ENCODE measurements around the gene ABCB10. TPM values are rescaled to one million over a fixed set of nuclear protein-coding genes. Genes with fewer than 3 reads are reported as not detected.
"Not testable (repeated sequence)": the region's sequence is repeated elsewhere in the genome, so short reads cannot be mapped to it uniquely, and the experiment has no call there.

The ABCB10 gene
- total and polyA plus RNA-seq, 5 experiments from 2014 or later = 5.1 to 20.5 (median 12.8) TPM

DNA sequence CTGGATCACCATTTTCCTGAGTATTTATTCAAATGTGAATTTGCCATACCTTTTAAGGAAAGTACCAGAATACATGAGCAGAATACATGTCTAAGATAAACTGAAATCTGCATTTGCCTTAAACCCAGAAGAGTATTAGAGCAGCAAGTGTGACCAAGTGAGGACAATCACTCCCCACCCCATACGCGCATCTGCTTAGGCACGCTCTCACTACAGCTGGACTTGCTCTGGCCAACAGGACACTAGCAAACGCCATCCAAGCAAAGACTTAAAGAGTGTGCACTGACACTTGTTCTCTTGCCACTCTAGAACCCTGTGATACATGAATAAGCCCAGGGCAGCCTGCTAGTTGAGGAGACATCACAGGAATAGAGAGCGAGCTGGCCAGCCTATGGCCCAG is 76.0 kb downstream of the ABCB10 start:
- no peak for DNase-seq
- Mint-ChIP-seq H3K4me1 (peaks cover 3 to 40% (median 14%) of the 10 kb centered on the region in 4 donors), H3K27me3 (no peaks in the 10 kb centered on the region), H3K9me3 (no peaks in the 10 kb centered on the region), H3K36me3 (peaks cover 19 to 90% (median 34%) of the 10 kb centered on the region in 3 donors), H3K4me3 (no peak overlapping the region), H3K27ac (peak overlapping the region in 2 of 10 donors; percentile 12 to 68)
- no peak for ATAC-seq
- POLR2A ChIA-PET = no interaction called here

DNA sequence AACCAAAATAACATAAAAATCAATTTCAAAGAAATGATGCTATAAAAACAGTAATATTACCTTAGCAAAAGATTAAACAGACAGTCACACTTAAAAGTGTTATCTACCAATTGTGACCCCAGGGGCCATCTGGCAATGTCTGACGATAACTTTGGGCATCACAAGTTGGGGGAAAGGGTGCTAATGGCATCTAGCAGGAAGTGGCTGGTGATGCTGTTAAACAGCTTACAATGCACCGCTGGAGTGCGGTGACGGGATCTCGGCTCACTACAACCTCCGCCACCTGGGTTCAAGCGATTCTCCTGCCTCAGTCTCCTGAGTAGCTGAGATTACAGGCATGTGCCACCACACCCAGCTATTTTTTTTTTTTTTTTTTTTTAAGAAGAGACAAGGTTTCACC is 78.0 kb downstream of the ABCB10 start:
- peak overlapping the region in 1 of 10 donors; percentile 16 for H3K4me3 Mint-ChIP-seq
- peaks cover 20 to 91% (median 32%) of the 10 kb centered on the region in 3 donors for H3K36me3 Mint-ChIP-seq
- H3K9me3 Mint-ChIP-seq = no peaks in the 10 kb centered on the region
- peaks cover 3 to 40% (median 14%) of the 10 kb centered on the region in 4 donors for H3K4me1 Mint-ChIP-seq
- peak overlapping the region in 1 of 10 donors; percentile 33 for H3K27ac Mint-ChIP-seq
- H3K27me3 Mint-ChIP-seq = no peaks in the 10 kb centered on the region
- POLR2A ChIA-PET = no interaction called here
- DNase-seq (no peak), ATAC-seq (no peak)

DNA sequence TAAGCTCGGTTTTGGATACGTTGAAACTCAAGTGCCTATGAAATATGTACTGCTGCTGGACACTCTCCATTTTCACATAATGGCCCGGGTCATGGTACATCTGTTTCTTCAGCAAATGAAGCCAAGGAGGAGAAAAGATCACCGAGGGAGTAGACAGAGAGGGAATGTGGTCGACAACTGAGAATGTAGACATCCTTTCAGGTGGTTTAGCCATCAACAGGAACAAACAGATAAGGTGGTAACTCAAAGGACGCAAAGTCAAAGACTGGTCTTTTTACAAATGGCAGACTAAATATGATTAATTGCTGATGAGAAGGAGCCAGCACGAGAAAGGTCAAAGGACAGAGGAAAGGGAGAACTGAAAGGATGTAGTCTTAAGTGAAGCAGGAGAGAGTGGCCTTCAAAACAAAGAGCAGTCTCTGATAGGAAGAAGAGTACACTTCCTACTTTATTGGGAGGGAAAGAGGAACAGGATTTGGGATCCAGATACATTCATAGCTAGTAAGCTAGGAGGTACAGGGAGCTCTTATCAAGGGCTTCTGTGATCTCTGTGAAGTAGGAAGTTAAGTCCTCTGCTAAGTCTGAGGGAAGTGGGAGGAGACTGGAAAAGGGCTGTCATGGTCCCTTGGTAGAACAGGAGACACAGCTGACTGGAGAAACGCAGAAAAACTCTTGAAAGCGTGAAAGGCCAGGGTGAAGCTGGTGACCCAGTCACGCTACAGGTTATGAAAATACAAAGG is 78.7 kb downstream of the ABCB10 start:
- peak in 1 of 2 donors; percentile 47 for ATAC-seq
- H3K4me1 Mint-ChIP-seq = peaks cover 3 to 40% (median 14%) of the 10 kb centered on the region in 4 donors
- H3K27me3 Mint-ChIP-seq = no peaks in the 10 kb centered on the region
- no peaks in the 10 kb centered on the region for H3K9me3 Mint-ChIP-seq
- peak in 1 of 10 donors; percentile 5 for DNase-seq
- H3K27ac Mint-ChIP-seq = peak overlapping the region in 4 of 10 donors; percentile 6 to 71 (median 29)
- peaks cover 19 to 90% (median 31%) of the 10 kb centered on the region in 3 donors for H3K36me3 Mint-ChIP-seq
- peak overlapping the region in 1 of 10 donors; percentile 16 for H3K4me3 Mint-ChIP-seq
- POLR2A ChIA-PET = no interaction called here

DNA sequence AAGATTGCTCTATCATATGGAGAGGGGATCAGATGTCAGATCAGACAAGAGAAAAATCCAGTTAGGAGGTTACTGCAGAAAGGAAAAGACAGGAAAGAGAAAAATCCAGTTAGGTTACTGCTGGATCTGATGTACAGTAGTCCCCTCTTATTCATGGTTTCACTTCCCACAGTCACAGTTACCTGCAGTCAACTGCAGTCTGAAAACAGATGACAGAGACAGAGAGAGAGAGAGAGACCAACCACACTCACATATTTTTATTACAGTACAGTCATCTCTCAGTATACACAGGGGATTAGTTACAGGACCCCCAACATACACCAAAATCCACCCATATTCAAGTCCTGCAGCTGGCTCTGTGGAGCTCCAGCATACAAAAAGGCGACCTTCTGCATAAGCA is 79.7 kb downstream of the ABCB10 start:
- no peak for DNase-seq
- POLR2A ChIA-PET = no interaction called here
- Mint-ChIP-seq H3K27ac (peak overlapping the region in 3 of 10 donors; percentile 18 to 63 (median 18)), H3K36me3 (peaks cover 28 to 93% (median 34%) of the 10 kb centered on the region in 3 donors), H3K27me3 (no peaks in the 10 kb centered on the region), H3K4me1 (peaks cover 3 to 40% (median 15%) of the 10 kb centered on the region in 4 donors), H3K4me3 (no peak overlapping the region), H3K9me3 (no peaks in the 10 kb centered on the region)
- ATAC-seq = no peak

DNA sequence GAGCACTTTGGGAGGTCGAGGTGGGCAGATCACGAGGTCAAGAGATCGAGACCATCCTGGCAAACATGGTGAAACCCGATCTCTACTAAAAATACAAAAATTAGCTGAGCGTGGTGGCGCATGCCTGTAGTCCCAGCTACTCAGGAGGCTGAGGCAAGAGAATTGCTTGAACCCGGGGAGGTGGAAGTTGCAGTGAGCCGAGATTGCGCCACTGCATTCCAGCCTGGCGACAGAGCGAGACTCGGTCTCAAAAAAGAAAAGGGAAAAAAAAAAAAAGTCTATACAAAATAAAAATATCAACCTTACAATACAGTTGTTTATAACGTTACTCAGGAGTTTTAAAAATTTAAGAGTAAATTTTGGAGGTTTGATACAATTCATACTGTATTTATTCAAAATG is 82.6 kb downstream of the ABCB10 start:
- POLR2A ChIA-PET, H3K9me3 Mint-ChIP-seq, H3K4me3 Mint-ChIP-seq, H3K27me3 Mint-ChIP-seq, ATAC-seq, DNase-seq, H3K27ac Mint-ChIP-seq: not testable (repeated sequence)
- peaks cover 1 to 25% (median 10%) of the 10 kb centered on the region in 4 donors for H3K4me1 Mint-ChIP-seq
- H3K36me3 Mint-ChIP-seq = peaks cover 28 to 87% (median 37%) of the 10 kb centered on the region in 3 donors

DNA sequence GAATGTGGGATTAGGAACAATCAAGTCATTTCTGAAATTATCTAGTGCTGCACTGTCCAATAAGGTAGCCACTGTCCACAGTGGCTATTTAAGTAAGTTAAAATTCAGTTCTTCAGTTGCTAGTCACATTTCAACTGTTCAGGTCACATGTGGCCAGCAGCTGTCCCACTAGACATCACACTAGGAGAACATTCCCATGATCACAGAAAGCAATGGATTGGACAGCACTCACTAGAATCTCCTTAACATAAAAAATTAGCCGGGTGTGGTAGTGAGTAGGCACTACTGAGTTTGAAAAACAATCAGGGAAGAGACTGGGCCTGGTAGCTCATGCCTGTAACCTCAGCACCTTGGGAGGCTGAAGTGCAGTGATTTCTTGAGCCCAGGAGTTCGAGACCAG is 84.0 kb downstream of the ABCB10 start:
- Mint-ChIP-seq H3K27ac (no peak overlapping the region), H3K4me3 (no peak overlapping the region), H3K9me3 (no peaks in the 10 kb centered on the region), H3K4me1 (peaks cover 4 to 12% (median 6%) of the 10 kb centered on the region in 4 donors), H3K36me3 (peaks cover 23 to 87% (median 43%) of the 10 kb centered on the region in 3 donors), H3K27me3 (no peaks in the 10 kb centered on the region)
- ATAC-seq (no peak), DNase-seq (no peak)
- POLR2A ChIA-PET = no interaction called here

DNA sequence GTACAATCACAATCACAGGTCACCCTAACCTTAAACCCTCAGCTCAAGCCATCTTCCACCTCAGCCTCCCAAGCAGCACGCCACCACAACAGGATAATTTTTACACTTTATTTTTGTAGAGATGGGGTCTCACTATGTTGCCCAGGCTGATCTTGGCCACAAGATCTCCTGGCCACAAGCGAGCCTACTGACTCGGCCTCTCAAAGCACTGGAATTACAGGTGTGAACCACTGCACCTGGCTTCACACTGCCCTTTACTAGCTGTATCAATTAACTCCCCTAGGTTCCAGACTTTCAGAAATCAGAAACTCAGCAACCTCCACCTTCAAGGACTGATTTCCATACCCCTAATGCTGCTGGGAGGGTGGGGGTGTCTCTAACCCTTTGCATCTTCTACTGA is 87.3 kb downstream of the ABCB10 start:
- DNase-seq = no peak
- H3K4me1 Mint-ChIP-seq = peaks cover 0 to 4% (median 2%) of the 10 kb centered on the region in 4 donors
- H3K9me3 Mint-ChIP-seq = no peaks in the 10 kb centered on the region
- POLR2A ChIA-PET = no interaction called here
- ATAC-seq = no peak
- no peak overlapping the region for H3K4me3 Mint-ChIP-seq
- H3K27ac Mint-ChIP-seq = peak overlapping the region in 2 of 10 donors; percentile 50 to 69
- peaks cover 16 to 90% (median 40%) of the 10 kb centered on the region in 3 donors for H3K36me3 Mint-ChIP-seq
- no peaks in the 10 kb centered on the region for H3K27me3 Mint-ChIP-seq

DNA sequence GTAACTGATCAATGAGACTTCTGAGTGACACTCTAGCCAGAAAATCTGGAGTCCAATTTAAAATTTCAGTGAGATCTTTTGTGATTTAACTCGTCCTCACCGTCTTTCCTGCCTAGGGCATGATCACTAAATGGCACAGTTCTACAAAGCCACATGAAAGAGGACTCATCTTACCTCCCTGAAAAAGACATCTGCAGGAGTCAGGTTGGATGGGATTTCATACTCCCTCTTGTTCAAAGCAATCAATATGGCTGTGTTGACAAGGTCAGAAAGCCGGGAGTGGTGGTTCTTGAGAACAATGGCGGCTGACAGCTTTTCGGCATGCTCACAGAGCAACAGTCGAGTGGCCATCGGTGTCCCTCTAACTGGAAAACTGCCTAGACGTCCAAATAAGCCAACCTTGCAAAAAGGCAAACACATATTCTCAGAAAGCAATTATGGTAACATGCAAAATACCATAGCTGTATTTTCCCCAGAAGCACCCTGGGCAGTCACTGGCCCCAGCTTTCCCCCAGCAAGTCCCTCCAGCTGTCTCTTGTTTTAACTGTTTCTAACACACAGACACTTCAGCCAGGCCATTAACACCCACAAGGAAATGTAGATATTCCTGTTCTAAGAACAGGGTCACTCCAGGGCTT is 88.0 kb downstream of the ABCB10 start:
- peaks cover 0 to 4% (median 2%) of the 10 kb centered on the region in 4 donors for H3K4me1 Mint-ChIP-seq
- DNase-seq = no peak
- no peaks in the 10 kb centered on the region for H3K9me3 Mint-ChIP-seq
- no peaks in the 10 kb centered on the region for H3K27me3 Mint-ChIP-seq
- no peak for ATAC-seq
- H3K27ac Mint-ChIP-seq = peak overlapping the region in 1 of 10 donors; percentile 40
- POLR2A ChIA-PET = no interaction called here
- H3K36me3 Mint-ChIP-seq = peaks cover 14 to 90% (median 43%) of the 10 kb centered on the region in 3 donors
- H3K4me3 Mint-ChIP-seq = no peak overlapping the region

DNA sequence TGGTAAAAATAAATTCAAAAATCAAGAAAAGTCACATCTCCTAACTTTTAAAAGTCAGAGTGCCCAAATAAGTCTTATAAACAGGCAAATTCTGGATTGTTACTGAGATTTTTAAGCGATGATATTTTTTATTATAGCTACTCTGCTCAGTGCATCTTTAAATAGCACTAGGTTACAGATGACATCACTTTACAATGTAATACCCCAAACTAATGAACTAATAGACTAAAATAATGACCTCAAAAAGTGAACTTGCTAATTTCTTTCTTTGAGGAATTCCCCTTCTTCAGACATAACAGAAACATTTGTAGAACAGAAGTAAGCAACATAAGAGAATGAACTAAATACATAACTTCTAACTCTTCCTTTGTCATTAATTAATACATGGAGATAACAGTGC is 91.6 kb downstream of the ABCB10 start:
- ATAC-seq (no peak), DNase-seq (no peak)
- Mint-ChIP-seq H3K27ac (no peak overlapping the region), H3K4me1 (peaks cover 0 to 4% (median 1%) of the 10 kb centered on the region in 4 donors), H3K4me3 (no peak overlapping the region), H3K27me3 (no peaks in the 10 kb centered on the region), H3K36me3 (peaks cover 5 to 96% (median 43%) of the 10 kb centered on the region in 3 donors), H3K9me3 (no peaks in the 10 kb centered on the region)
- POLR2A ChIA-PET = no interaction called here

Other genes starting within 250 kb of the ABCB10 start
- gene CCSAP, start 215.7 kb downstream of the ABCB10 start, total RNA-seq = 1 to 10 TPM; 8.0 to 9.2 TPM
- gene CCSAP, start 215.7 kb downstream of the ABCB10 start, polyA plus RNA-seq = 1 to 10 TPM; 1.2 to 1.5 (median 1.3) TPM
- under 1 TPM; 0.34 to 0.36 TPM for gene ACTA1, start 124.6 kb downstream of the ABCB10 start, total RNA-seq
- not detected for gene ACTA1, start 124.6 kb downstream of the ABCB10 start, polyA plus RNA-seq
- gene NUP133, start 50.4 kb downstream of the ABCB10 start, total RNA-seq = 10 to 100 TPM; 44.0 to 46.2 TPM
- 10 to 100 TPM; 14.5 to 17.7 (median 15.5) TPM for gene NUP133, start 50.4 kb downstream of the ABCB10 start, polyA plus RNA-seq
- 10 to 100 TPM; 21.8 to 22.4 TPM for gene TAF5L, start 67.4 kb upstream of the ABCB10 start, total RNA-seq
- gene TAF5L, start 67.4 kb upstream of the ABCB10 start, polyA plus RNA-seq = 1 to 10 TPM; 4.1 to 4.2 (median 4.2) TPM
- gene URB2, start 67.5 kb upstream of the ABCB10 start, total RNA-seq = 10 to 100 TPM; 11.2 to 13.2 TPM
- gene URB2, start 67.5 kb upstream of the ABCB10 start, polyA plus RNA-seq = 1 to 10 TPM; 5.7 to 8.5 (median 7.1) TPM